ENCODE measurements around the gene ANTXR1. TPM values are rescaled to one million over a fixed set of nuclear protein-coding genes. Genes with fewer than 3 reads are reported as not detected.

Gene ANTXR1
- total RNA-seq, 1 experiment from 2014 or later = 25.7 TPM

GRCh38 chr2:69036926-69037325 lies 23.9 kb downstream of the ANTXR1 start:
- no peak for DNase-seq (ENCODE audit: low read depth, low spot score)
- intact Hi-C loops (cut with micrococcal nuclease) = no loop called here
- no peaks in the 10 kb centered on the region for H3K79me2 ChIP-seq (ENCODE audit: insufficient read depth, low read length)
- ChIA-PET RAD21 (ENCODE audit: low non-redundant PET in 1 of 2, low total read pairs in 2 of 2, uncharacterized antibody in 2 of 2, unreplicated experiment in 2 of 2) (no interaction called here), CTCF (interaction anchor here (1.2 kb wide), 1 partner anchor 270 kb away, joined by 3 read pairs; no protein-coding TSS in a partner anchor), POLR2A (no interaction called here)
- H3K36me3 ChIP-seq (ENCODE audit: control insufficient read depth in 1 of 2, insufficient read depth in 2 of 2, low read length in 2 of 2) = no peaks in the 10 kb centered on the region
- no peak for TF ChIP-seq ELF1 (IDR thresholded peaks at IDR 0.05; ENCODE audit: borderline replicate concordance, low read depth)
- no peak for TF ChIP-seq EZH2phosphoT487 (IDR thresholded peaks at IDR 0.05; ENCODE audit: borderline replicate concordance)
- no peak for TF ChIP-seq RAD21 (IDR thresholded peaks at IDR 0.05; ENCODE audit: low read depth)
- no peak for TF ChIP-seq ZFX (IDR thresholded peaks at IDR 0.05)
- no peak for TF ChIP-seq MAX (IDR thresholded peaks at IDR 0.05)
- no peak for TF ChIP-seq SIN3A (IDR thresholded peaks at IDR 0.05; ENCODE audit: low read depth)
- TF ChIP-seq ATF3 (IDR thresholded peaks at IDR 0.05) = no peak
- TF ChIP-seq SP1 (IDR thresholded peaks at IDR 0.05; ENCODE audit: low read depth) = no peak
- no peak for TF ChIP-seq YY1 (IDR thresholded peaks at IDR 0.05; ENCODE audit: extremely low read depth, insufficient replicate concordance, low read depth, low read length)
- TF ChIP-seq, protein P1, sequence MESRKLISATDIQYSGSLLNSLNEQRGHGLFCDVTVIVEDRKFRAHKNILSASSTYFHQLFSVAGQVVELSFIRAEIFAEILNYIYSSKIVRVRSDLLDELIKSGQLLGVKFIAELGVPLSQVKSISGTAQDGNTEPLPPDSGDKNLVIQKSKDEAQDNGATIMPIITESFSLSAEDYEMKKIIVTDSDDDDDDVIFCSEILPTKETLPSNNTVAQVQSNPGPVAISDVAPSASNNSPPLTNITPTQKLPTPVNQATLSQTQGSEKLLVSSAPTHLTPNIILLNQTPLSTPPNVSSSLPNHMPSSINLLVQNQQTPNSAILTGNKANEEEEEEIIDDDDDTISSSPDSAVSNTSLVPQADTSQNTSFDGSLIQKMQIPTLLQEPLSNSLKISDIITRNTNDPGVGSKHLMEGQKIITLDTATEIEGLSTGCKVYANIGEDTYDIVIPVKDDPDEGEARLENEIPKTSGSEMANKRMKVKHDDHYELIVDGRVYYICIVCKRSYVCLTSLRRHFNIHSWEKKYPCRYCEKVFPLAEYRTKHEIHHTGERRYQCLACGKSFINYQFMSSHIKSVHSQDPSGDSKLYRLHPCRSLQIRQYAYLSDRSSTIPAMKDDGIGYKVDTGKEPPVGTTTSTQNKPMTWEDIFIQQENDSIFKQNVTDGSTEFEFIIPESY (IDR thresholded peaks at IDR 0.05; ENCODE audit: extremely low read depth, insufficient replicate concordance, low read length) = no peak
- no peaks in the 10 kb centered on the region for H3K9me3 ChIP-seq (ENCODE audit: control insufficient read depth in 1 of 2, insufficient read depth in 1 of 2, low read depth in 1 of 2, low read length in 2 of 2)
- H3K27ac ChIP-seq (ENCODE audit: low read depth, low read length) = no peak overlapping the region
- H4K20me1 ChIP-seq (ENCODE audit: insufficient read depth) = no peaks in the 10 kb centered on the region
- no peaks in the 10 kb centered on the region for H3K27me3 ChIP-seq (ENCODE audit: insufficient read depth, low read length)
- no peak overlapping the region for H3K9ac ChIP-seq (ENCODE audit: low read length)
- no TSS peak for BruUV-seq (replicated peaks)
- no peak overlapping the region for H2AFZ ChIP-seq (ENCODE audit: low read depth, low read length, poor library complexity, severe bottlenecking)
- no peaks in the 10 kb centered on the region for H3K4me1 ChIP-seq (ENCODE audit: control insufficient read depth in 1 of 2, insufficient read depth in 2 of 2, low read length in 2 of 2)
- no peak overlapping the region for H3K4me2 ChIP-seq (ENCODE audit: low read length)
- ATAC-seq = no peak
- H3K4me3 ChIP-seq (replicated peaks in 1 of 2; ENCODE audit: low read depth in 1 of 2, low read length in 2 of 2) = no peak overlapping the region
- H3K9me2 ChIP-seq (ENCODE audit: insufficient read depth) = no peaks in the 10 kb centered on the region

Data from HCT116 (cell line).